GM18502 (cell line): ENCODE measurements around the gene C17orf75.

Experiments used
- ATAC-seq: cut with Tn5 transposase; IDR thresholded peaks from one replicate; pipeline ENCODE4 v1.9.1; 2021; ENCODE audit warnings: mild to moderate bottlenecking; ENCODE audit not compliant: unreplicated experiment, poor library complexity

C17orf75 gene

GRCh38 chr17:32307658-32308057 is 34.3 kb downstream of the C17orf75 start:
- no peak for ATAC-seq

- ATAC-seq: no peak
These were observed 36.9 kb downstream of the C17orf75 start for GRCh38 chr17:32305049-32305448.

GRCh38 chr17:32303781-32304288 is 38.1 kb downstream of the C17orf75 start:
- ATAC-seq: no peak

GRCh38 chr17:32302860-32303649 is 38.9 kb downstream of the C17orf75 start:
- no peak for ATAC-seq

GRCh38 chr17:32302037-32302436 is 39.9 kb downstream of the C17orf75 start:
- ATAC-seq: no peak

GRCh38 chr17:32299580-32300164 is 42.3 kb downstream of the C17orf75 start:
- no peak for ATAC-seq

GRCh38 chr17:32298721-32299579 is 43.0 kb downstream of the C17orf75 start:
- ATAC-seq: no peak

GRCh38 chr17:32298298-32298697 is 43.7 kb downstream of the C17orf75 start:
- ATAC-seq: no peak

GRCh38 chr17:32297860-32298259 is 44.1 kb downstream of the C17orf75 start:
- ATAC-seq: no peak

GRCh38 chr17:32297424-32297823 is 44.5 kb downstream of the C17orf75 start:
- ATAC-seq: no peak

GRCh38 chr17:32292094-32292493 is 49.9 kb downstream of the C17orf75 start:
- ATAC-seq: no peak

GRCh38 chr17:32289471-32290070 is 52.4 kb downstream of the C17orf75 start:
- ATAC-seq: no peak

- no peak for ATAC-seq
These were observed 53.4 kb downstream of the C17orf75 start for GRCh38 chr17:32288615-32289014.

- ATAC-seq: no peak
These were observed 54.0 kb downstream of the C17orf75 start for GRCh38 chr17:32287804-32288511.

GRCh38 chr17:32286518-32286900 is 55.5 kb downstream of the C17orf75 start:
- ATAC-seq: no peak

GRCh38 chr17:32285746-32286517 is 56.0 kb downstream of the C17orf75 start:
- ATAC-seq: no peak

GRCh38 chr17:32285306-32285705 is 56.7 kb downstream of the C17orf75 start:
- no peak for ATAC-seq

- ATAC-seq: no peak
These were observed 58.2 kb downstream of the C17orf75 start for GRCh38 chr17:32283745-32284201.

GRCh38 chr17:32281011-32281451 is 60.9 kb downstream of the C17orf75 start:
- no peak for ATAC-seq
